Measurements from ENCODE around the gene IFNAR2.

DNA sequence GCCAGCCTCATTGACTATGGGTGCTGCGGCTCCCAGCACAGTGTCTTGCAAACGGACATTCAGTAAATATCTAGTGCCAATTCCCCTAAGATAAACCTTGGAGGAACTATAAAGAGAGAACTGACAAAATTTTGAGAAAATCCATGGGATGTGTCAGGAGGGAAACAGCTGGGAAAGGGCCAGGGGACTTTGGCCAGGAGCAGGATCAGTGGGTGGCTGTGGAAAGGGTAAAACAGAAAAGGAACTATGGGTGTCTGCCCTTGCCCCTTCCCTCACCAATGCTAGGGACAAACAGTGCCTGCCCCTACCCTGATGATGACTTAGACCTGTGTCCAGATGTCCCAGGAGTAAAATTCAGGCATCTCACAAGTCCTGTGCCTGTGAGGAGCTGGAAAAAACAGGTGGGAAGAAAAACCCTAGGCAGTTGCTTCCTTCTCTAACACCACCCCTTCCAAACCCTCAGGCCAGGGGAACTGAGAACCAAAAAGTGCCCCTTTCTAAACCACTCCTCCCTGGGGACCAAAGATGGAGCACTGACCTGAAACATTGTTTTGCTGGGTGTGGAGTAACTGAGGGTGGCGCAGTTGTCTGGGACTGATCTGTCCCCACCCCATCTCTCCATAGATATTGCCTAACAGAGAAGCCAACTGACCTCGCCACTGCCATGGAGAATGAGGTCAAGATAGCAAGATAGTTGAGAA is 22.1 kb upstream of the IFNAR2 start:
- TF ChIP-seq, protein P1, sequence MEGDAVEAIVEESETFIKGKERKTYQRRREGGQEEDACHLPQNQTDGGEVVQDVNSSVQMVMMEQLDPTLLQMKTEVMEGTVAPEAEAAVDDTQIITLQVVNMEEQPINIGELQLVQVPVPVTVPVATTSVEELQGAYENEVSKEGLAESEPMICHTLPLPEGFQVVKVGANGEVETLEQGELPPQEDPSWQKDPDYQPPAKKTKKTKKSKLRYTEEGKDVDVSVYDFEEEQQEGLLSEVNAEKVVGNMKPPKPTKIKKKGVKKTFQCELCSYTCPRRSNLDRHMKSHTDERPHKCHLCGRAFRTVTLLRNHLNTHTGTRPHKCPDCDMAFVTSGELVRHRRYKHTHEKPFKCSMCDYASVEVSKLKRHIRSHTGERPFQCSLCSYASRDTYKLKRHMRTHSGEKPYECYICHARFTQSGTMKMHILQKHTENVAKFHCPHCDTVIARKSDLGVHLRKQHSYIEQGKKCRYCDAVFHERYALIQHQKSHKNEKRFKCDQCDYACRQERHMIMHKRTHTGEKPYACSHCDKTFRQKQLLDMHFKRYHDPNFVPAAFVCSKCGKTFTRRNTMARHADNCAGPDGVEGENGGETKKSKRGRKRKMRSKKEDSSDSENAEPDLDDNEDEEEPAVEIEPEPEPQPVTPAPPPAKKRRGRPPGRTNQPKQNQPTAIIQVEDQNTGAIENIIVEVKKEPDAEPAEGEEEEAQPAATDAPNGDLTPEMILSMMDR (IDR thresholded peaks at IDR 0.05), result no peak
- no peak for TF ChIP-seq POLR2A (IDR thresholded peaks at IDR 0.05; ENCODE audit: low read depth)
